ENCODE data around the gene TMX4. TPM values are rescaled to one million over a fixed set of nuclear protein-coding genes. Genes with fewer than 3 reads are reported as not detected.

TMX4 gene
- total and polyA plus RNA-seq, 11 donors = 35.1 to 279 (median 103) TPM

DNA sequence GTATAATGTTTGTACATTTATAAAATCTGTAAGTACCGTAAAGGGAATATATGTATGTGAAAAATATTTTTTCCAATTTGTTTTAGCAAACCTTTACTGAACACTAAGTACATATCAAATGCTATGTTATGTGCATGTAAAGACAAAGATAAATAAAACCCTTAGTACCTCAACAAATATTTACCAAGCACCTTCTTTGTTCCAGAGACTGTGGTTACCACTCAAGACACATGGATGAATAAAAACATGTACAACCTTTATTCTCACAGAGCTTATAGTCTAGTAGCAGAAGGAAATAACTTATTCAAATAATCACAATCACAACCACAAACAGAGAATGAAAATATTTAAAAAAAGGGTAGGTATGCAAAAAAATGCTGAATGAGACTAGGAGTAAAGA, 17.5 kb downstream of the TMX4 start:
- intact Hi-C loops (cut with DNase I) = no loop called here

GRCh38 chr20:8000796-8001195, 18.8 kb downstream of the TMX4 start:
- H3K9me3 ChIP-seq = no peaks in the 10 kb centered on the region
- DNase-seq (no peak), ATAC-seq (no peak)
- no peak overlapping the region for H3K4me3 ChIP-seq
- TF ChIP-seq, protein P1, sequence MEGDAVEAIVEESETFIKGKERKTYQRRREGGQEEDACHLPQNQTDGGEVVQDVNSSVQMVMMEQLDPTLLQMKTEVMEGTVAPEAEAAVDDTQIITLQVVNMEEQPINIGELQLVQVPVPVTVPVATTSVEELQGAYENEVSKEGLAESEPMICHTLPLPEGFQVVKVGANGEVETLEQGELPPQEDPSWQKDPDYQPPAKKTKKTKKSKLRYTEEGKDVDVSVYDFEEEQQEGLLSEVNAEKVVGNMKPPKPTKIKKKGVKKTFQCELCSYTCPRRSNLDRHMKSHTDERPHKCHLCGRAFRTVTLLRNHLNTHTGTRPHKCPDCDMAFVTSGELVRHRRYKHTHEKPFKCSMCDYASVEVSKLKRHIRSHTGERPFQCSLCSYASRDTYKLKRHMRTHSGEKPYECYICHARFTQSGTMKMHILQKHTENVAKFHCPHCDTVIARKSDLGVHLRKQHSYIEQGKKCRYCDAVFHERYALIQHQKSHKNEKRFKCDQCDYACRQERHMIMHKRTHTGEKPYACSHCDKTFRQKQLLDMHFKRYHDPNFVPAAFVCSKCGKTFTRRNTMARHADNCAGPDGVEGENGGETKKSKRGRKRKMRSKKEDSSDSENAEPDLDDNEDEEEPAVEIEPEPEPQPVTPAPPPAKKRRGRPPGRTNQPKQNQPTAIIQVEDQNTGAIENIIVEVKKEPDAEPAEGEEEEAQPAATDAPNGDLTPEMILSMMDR (IDR thresholded peaks at IDR 0.05) = no peak
- TF ChIP-seq POLR2A (IDR thresholded peaks at IDR 0.05) = no peak
- H3K27ac ChIP-seq = no peak overlapping the region
- intact Hi-C loops (cut with DNase I) = no loop called here
- no peaks in the 10 kb centered on the region for H3K27me3 ChIP-seq
- peaks cover 0 to 17% (median 0%) of the 10 kb centered on the region in 12 donors for H3K4me1 ChIP-seq
- H3K36me3 ChIP-seq = peaks cover 0 to 79% (median 62%) of the 10 kb centered on the region in 9 donors

More for the DNA sequence above, 17.5 kb downstream of the TMX4 start:
- 97 to 98% (median 97%) methylated on average over 1 of the region's 1 CpG for WGBS, 4 donors
- TF ChIP-seq, protein P1 (IDR thresholded peaks at IDR 0.05) = no peak
- TF ChIP-seq POLR2A (IDR thresholded peaks at IDR 0.05) = no peak
- peaks cover 0 to 17% (median 0%) of the 10 kb centered on the region in 12 donors for H3K4me1 ChIP-seq
- DNase-seq (no peak), ATAC-seq (no peak)
- H3K27me3 ChIP-seq = no peaks in the 10 kb centered on the region
- H3K4me3 ChIP-seq = no peak overlapping the region
- peaks cover 0 to 66% (median 50%) of the 10 kb centered on the region in 9 donors for H3K36me3 ChIP-seq
- H3K9me3 ChIP-seq = no peaks in the 10 kb centered on the region
- H3K27ac ChIP-seq = no peak overlapping the region

DNA sequence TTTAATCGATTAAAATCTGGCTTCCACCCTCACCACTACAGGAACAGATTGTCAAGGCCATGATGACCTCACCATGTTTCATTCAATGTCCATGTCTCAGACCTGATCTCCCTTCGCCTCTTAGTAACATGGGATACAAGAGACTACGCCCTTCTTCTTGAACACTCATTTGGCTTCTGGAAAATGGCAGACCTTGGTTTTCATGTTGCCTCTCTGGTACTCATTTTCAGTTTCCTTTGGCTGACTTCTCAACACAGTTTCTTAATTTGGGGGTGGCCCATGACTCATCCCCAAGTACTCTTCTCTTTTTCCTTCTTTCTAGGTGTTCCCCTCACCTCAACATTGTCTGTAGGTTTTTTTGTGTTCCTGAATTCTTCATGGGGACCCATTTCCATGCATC, 22.7 kb downstream of the TMX4 start:
- no peaks in the 10 kb centered on the region for H3K27me3 ChIP-seq
- TF ChIP-seq, protein P1 (IDR thresholded peaks at IDR 0.05) = no peak
- no peak for TF ChIP-seq POLR2A (IDR thresholded peaks at IDR 0.05)
- ATAC-seq (no peak), DNase-seq (no peak)
- intact Hi-C loops (cut with DNase I) = no loop called here
- no peak overlapping the region for H3K4me3 ChIP-seq
- 97 to 99% (median 97%) methylated on average over 3 of the region's 3 CpGs for WGBS, 4 donors
- peaks cover 0 to 98% (median 86%) of the 10 kb centered on the region in 9 donors for H3K36me3 ChIP-seq
- H3K4me1 ChIP-seq = no peaks in the 10 kb centered on the region
- no peak overlapping the region for H3K27ac ChIP-seq
- peaks cover 0 to 17% (median 7%) of the 10 kb centered on the region in 12 donors for H3K9me3 ChIP-seq

GRCh38 chr20:7994809-7995208, 24.8 kb downstream of the TMX4 start:
- ATAC-seq (no peak), DNase-seq (no peak)
- no peaks in the 10 kb centered on the region for H3K4me1 ChIP-seq
- peaks cover 0 to 99% (median 82%) of the 10 kb centered on the region in 9 donors for H3K36me3 ChIP-seq
- no peaks in the 10 kb centered on the region for H3K27me3 ChIP-seq
- H3K4me3 ChIP-seq = no peak overlapping the region
- intact Hi-C loops (cut with DNase I) = no loop called here
- 94 to 100% (median 97%) methylated on average over 1 of the region's 1 CpG for WGBS, 4 donors
- no peak for TF ChIP-seq POLR2A (IDR thresholded peaks at IDR 0.05)
- TF ChIP-seq, protein P1 (IDR thresholded peaks at IDR 0.05) = no peak
- H3K9me3 ChIP-seq = peaks cover 0 to 17% (median 7%) of the 10 kb centered on the region in 12 donors
- no peak overlapping the region for H3K27ac ChIP-seq
